HG02610 (cell line): ENCODE results near the gene FGF14.
"Not testable (repeated sequence)": the region's sequence is repeated elsewhere in the genome, so short reads cannot be mapped to it uniquely, and the experiment has no call there.

ENCODE experiments used
- ATAC-seq: cut with Tn5 transposase; IDR thresholded peaks from one replicate; pipeline ENCODE4 v1.9.1; 2021; ENCODE audit warnings: mild to moderate bottlenecking, moderate library complexity; ENCODE audit not compliant: unreplicated experiment

FGF14 gene

GRCh38 chr13:102068323-102068722 is 333.5 kb downstream of the FGF14 start:
- ATAC-seq = not testable (repeated sequence)

GRCh38 chr13:102055090-102055779 is 346.6 kb downstream of the FGF14 start:
- ATAC-seq = no peak

- ATAC-seq = no peak
These were observed 352.0 kb downstream of the FGF14 start for GRCh38 chr13:102049853-102050252.

DNA sequence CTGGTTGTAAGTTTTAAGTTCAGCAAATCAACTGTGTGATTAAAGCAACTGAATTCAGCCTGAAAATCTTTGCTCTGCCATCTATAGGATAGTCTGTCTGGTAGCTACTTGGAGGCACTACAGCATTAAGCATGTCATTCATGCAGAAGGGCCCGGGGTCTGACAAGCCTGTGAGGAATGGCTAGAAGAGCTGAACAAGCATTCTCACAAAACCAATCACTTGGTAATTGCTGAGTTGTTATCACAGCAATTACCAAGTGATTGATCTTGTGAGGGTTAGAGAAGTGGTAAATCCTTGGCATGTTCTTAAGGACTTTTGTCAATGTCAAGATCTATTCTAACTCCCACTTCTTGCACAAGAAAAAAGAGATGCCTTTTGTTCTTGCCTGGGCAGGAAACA is 356.1 kb downstream of the FGF14 start:
- ATAC-seq = no peak

DNA sequence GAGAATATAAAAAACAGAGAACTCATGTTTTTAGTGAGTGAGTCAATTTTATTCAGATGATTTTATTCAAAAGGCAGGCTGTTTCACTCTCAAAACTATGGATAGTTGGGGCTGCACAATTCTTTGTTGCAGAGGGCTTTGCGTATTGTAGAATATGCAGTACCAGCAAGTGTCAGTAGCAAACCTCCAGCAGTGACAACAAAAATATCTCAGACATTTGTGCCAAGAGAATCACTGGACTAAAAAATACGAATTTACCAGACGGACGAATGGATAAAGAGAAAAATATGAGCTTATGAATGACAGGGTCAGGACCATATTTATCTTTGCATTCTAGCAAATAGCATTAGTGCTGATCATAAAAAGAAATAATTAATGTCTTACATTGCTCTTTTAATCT is 359.1 kb downstream of the FGF14 start:
- ATAC-seq = no peak

DNA sequence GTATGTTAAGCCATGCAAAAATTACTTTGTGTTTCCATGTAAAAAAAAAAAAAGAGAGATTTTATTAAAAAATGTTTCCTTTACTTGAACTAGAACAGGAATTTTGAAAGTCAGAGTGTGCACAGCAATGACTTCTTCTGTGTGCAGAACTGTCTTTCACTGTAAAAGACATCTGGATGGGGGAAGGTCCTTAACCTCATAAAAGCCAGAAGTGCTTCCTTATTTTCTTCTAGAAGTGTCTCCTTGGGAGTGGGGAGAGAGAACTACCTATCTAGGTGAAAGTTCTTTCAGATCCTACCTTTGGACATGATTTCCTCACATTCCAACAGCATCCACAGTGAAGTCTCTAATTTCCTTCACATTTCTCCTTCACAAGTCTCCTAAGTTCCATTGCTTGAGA is 360.3 kb downstream of the FGF14 start:
- no peak for ATAC-seq

GRCh38 chr13:102040812-102041211 is 361.0 kb downstream of the FGF14 start:
- no peak for ATAC-seq

DNA sequence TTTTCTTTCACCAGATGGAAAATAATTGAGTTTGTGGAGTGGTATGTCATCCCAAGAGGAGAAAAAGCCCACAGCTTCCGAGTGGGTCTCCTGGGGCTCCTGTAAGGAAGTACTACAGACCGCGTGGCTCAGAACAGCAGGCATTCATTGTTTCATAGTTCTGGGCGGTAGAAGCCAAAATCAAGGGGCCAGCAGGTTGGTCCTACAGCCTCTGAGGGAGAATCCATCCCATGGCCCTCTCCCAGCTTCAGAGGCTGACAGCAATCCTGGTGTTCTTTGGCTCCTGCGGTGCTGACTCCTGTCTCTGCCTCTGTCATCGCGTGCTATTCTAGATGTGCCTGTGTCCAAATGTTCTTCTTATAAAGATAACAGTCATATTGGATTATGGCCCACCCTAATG is 362.6 kb downstream of the FGF14 start:
- no peak for ATAC-seq

GRCh38 chr13:102038787-102039186 is 363.1 kb downstream of the FGF14 start:
- no peak for ATAC-seq

DNA sequence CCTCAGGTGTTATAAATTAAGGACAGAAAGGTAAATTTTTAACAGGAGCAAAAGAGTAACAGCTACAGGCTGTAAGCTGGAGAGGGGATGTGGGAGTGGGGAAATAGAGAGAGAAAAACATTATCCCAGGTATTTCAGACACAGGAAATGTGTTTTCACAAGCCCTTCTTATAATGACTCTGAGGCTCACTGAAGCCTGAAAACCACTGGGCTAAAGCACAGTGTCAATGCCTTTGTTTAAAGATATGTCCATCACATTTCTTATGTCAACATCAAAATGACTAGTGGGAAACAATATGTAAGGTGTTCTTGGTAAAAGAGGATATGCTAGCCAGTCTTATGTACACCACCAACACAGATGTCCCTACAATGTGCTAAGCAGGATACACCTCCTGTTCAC is 365.9 kb downstream of the FGF14 start:
- ATAC-seq = peak; percentile 44

DNA sequence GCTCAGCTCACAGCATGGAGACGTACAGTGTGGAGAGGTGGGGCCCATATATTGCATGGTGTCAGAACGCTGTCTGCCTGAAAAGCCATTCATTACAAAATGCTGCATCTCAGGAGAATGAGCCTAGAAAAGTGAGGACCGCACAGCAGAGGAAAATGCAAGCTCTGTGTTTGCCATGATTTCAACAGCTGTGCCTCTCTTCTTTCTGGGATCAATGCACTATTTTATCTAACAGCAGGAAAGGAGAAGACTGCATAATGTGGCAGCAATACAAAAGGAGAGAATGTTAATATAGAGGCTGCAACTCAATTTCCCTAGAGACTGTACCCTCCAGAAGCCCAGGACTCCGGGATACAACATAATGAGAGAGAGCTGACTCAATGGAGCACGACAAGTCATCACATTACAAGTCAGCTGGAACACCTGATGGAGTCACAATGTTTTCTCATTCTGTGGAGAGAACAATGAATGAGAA is 368.0 kb downstream of the FGF14 start:
- ATAC-seq = no peak

- no peak for ATAC-seq
These were observed 368.5 kb downstream of the FGF14 start for GRCh38 chr13:102033386-102033785.

DNA sequence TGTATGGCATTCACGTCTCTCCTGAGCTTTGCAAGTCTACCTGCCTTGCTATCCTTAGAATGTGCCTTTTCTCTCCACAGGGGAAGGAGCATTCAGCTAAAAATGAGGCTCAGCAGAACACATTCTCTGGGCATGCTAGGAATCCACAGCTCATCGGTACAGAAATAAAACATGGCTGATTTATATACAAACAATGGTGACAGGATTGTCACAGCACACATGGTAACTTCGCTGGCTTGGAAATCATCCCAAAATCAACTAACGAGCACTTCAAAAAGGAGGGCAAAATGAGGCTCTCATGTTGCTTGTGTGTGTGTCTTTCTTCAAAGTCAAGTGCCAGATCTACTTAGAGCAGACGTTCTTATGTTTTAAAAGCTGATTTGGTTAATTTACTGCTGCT is 373.0 kb downstream of the FGF14 start:
- no peak for ATAC-seq

DNA sequence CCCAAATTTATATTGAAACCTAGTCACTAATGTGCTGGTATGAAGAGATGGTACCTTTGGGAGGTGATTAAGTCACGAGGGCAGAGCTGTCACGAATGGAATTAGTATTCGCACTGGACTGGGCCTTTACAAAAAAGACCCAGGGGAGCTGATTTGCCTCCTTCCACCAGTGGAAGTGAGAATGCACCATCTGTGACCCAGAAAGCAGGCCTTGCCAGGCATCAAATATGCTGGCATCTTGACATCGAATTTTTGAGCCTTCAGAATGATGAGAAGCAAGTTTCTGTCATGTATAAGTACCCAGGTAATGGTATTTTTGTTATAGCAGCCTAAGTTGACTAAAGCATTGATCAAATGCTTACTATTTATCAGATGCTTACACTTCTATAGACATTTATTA is 373.6 kb downstream of the FGF14 start:
- ATAC-seq = no peak

DNA sequence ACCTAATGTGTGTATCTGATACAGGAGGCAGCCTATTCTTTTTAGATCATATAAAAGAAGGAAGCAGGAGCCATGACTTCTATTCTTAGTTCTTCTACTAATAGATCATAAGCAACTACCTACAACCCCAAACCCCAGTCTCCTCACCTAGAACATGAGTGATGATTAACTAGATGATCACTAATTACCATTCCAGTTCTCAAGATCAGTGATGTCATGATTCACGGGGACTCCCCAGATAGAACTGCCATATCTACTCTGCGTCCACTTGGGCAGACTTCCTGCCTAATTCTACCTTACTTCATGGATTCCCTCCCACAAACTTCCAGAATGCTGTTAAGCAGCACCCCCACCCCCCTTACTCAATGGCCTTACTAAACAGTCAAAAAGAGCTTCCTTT is 380.1 kb downstream of the FGF14 start:
- ATAC-seq = no peak

DNA sequence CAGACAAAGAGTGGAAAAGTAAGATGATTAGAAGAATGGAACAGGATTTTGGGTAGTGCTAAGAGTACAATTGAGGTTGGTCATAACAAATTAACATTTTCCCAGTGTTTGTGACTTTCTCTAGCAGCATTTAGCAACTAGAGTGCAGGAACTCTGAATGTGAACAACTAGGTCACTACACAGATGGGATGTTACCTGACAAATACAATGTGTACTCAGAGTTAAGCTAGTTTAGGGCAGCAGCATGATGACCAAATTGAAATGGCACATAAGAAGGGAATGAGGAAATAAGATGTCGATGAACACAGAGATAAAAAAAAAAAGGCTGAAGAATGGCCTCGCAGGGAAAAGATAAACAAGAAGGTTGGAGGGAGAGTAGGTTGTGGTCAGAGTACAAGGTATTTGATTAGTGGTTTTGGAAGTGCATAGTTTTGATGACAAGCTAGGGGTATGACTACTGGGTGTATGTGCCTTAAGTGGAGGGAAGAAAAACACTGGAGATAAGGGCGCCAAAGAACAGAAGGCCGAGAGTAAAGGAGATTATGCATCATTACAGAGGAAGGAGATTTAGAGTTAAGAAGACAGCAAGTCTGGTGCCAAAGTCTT is 381.1 kb downstream of the FGF14 start:
- no peak for ATAC-seq

DNA sequence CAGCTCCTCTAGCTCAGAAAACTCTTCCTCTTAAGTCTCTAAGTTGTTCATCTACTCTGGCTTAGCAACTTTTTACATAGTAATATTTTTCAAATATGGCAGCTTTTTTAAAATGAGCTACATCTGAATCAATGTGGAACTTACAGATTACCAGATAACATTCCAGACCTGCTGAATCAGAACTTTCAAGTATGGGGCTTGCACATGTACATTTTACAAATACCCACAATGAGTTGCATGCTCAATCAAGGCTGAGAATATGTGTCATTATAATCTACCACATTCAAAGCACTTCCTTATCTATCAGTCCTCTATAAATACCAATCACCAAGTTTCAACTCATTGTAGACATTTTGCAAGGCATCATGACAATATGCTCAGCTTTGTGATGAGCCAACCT is 383.1 kb downstream of the FGF14 start:
- no peak for ATAC-seq

DNA sequence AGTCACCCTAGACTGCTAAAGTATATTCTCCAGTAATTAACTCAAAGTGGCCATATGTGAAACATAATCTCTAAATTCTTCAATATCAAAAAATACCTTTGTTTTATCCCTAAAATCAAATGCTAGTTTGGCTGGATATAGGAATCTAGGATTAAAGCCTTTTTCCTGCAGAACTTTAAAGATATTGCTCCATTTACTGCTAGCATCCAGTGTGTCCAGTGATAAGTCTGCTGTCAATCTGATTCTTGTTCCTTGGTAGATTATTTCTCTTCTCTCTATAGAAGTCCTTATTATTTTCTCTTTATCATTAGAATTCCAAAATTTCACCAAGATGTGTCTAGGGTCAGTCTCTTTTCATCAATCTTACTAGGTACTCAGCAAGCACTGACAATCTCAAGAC is 384.6 kb downstream of the FGF14 start:
- ATAC-seq = no peak

GRCh38 chr13:102012299-102013293 is 389.3 kb downstream of the FGF14 start:
- no peak for ATAC-seq

DNA sequence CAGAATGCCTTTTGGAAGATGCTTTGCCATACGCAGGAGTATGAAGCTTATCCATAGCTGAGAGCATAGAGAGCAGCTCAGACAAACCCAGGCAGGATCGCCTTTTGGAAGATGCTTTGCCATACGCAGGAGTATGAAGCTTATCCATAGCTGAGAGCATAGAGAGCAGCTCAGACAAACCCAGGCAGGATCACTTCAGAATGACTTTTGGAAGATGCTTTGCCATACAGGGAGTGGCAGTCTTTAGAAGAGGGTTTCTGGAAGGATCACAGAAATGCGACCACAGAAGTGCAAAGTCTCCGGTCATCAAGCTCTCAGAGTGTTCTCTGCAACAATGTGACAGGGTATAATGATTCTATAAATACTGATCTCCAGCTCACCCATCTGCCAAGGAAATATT is 390.4 kb downstream of the FGF14 start:
- not testable (repeated sequence) for ATAC-seq

DNA sequence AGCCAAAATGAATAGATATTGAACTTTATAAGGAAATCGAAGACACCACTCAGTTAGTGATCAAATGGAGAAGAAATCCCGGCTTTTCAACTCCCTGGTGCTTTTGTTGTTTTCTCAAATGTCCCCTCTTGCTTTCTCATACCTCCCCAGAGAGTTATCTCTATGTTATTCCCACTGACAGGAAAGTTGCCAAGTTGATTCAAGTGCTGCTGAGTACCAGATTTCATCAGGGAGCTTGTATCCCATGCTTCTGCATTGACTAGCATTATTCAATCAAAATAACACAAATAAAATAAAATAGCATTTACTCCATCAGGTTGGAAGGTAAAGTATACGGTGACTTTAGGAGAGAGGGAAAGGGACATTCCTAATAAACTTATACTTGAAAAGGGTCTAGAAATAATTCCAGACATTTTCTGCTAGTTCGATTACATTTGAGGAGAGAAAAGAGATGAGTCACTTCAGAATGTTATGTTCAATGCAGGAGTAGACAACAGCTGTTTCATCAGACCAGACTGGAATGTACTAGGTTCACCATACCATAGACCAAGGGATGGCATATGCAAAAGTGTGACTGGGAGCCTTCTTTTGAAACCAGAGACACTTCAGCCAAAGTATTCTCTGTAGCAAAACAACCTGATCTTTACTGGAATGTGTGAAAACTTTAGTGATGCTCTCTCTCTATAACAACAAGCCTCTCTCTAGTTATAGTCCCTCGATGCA is 397.8 kb downstream of the FGF14 start:
- ATAC-seq = no peak
